Liver (tissue), 9 donors: ENCODE data around the gene MCTP1. TPM values are rescaled to one million over a fixed set of nuclear protein-coding genes. Genes with fewer than 3 reads are reported as not detected.

Experiments used
- DNase-seq: peaks from one replicate; pipeline ENCODE4 v3.0.0-alpha.2; 2017; ENCODE audit warnings: low spot score
- H3K27ac ChIP-seq, 2 donors: one replicate each; pipeline ENCODE4 v1.7.0; 2013; ENCODE audit warnings: inconsistent platforms in 2 of 2, low read length in 2 of 2, control low read depth in 1 of 2, low read depth in 1 of 2, mild to moderate bottlenecking in 1 of 2
- H3K27me3 ChIP-seq, 4 donors: one replicate each; pipeline versions ENCODE4 v1.6.1 to v1.7.0; 2013; ENCODE audit warnings: low read length in 3 of 4, inconsistent platforms in 1 of 4, mild to moderate bottlenecking in 1 of 4, moderate library complexity in 1 of 4; ENCODE audit not compliant: control insufficient read depth in 4 of 4, insufficient read depth in 4 of 4
- H3K36me3 ChIP-seq, 4 donors: one replicate each; pipeline versions ENCODE4 v1.6.1 to v1.7.0; 2013; ENCODE audit warnings: low read length in 3 of 4, mild to moderate bottlenecking in 3 of 4, low read depth in 1 of 4, moderate library complexity in 1 of 4; ENCODE audit not compliant: control insufficient read depth in 4 of 4, insufficient read depth in 3 of 4
- H3K4me1 ChIP-seq, 4 donors: one replicate each; pipeline versions ENCODE4 v1.6.1 to v1.7.0; 2013; ENCODE audit warnings: low read length in 3 of 4, mild to moderate bottlenecking in 3 of 4, moderate library complexity in 1 of 4; ENCODE audit not compliant: control insufficient read depth in 4 of 4, insufficient read depth in 4 of 4
- H3K4me3 ChIP-seq, 3 donors: one replicate each; pipeline versions ENCODE4 v1.6.1 to v1.7.0; 2013; ENCODE audit warnings: low read length in 3 of 3, control low read depth in 1 of 3, low read depth in 1 of 3, mild to moderate bottlenecking in 1 of 3
- H3K9ac ChIP-seq, 2 donors: one replicate each; pipeline ENCODE4 v1.7.0; 2013; ENCODE audit warnings: low read length in 2 of 2, mild to moderate bottlenecking in 2 of 2, moderate library complexity in 2 of 2, control low read depth in 1 of 2, low read depth in 1 of 2
- H3K9me3 ChIP-seq, 4 donors: one replicate each; pipeline versions ENCODE4 v1.6.1 to v1.7.0; 2013; ENCODE audit warnings: low read length in 3 of 4; ENCODE audit not compliant: control insufficient read depth in 4 of 4
- EGR1 ChIP-seq, 2 donors: IDR thresholded peaks; 2 replicates each; pipeline ENCODE4 v1.6.1; 2016 to 2018; ENCODE audit warnings: antibody characterized with exemption in 2 of 2, low read depth in 2 of 2
- FOXA1 ChIP-seq: IDR thresholded peaks from 2 replicates; pipeline ENCODE4 v1.6.1; 2016; ENCODE audit warnings: antibody characterized with exemption
- FOXA2 ChIP-seq: IDR thresholded peaks from 2 replicates; pipeline ENCODE4 v1.6.1; 2016; ENCODE audit warnings: antibody characterized with exemption
- GABPA ChIP-seq, 2 donors: IDR thresholded peaks in 1 of 2; conservative IDR thresholded peaks in 1 of 2; 2 replicates each; pipeline ENCODE4 v1.6.1; 2016; ENCODE audit warnings: antibody characterized with exemption in 2 of 2, mild to moderate bottlenecking in 1 of 2, moderate library complexity in 1 of 2
- HNF4A ChIP-seq, 2 donors: conservative IDR thresholded peaks; 2 replicates each; pipeline ENCODE4 v1.6.1; 2016; ENCODE audit warnings: antibody characterized with exemption in 2 of 2, mild to moderate bottlenecking in 2 of 2
- HNF4G ChIP-seq: IDR thresholded peaks from 2 replicates; pipeline ENCODE4 v1.6.1; 2016; ENCODE audit warnings: antibody characterized with exemption
- JUND ChIP-seq, 2 donors: IDR thresholded peaks; 2 replicates each; pipeline ENCODE4 v1.6.1; 2016; ENCODE audit warnings: antibody characterized with exemption in 2 of 2
- NR2F2 ChIP-seq: IDR thresholded peaks from 2 replicates; pipeline ENCODE4 v1.6.1; 2016; ENCODE audit warnings: antibody characterized with exemption
- RAD21 ChIP-seq, 2 donors: IDR thresholded peaks; 2 replicates each; pipeline ENCODE4 v1.6.1; 2016; ENCODE audit warnings: antibody characterized with exemption in 2 of 2, mild to moderate bottlenecking in 2 of 2
- RXRA ChIP-seq, 2 donors: IDR thresholded peaks; 2 replicates each; pipeline ENCODE4 v1.6.1; 2017 to 2018; ENCODE audit warnings: antibody characterized with exemption in 2 of 2, mild to moderate bottlenecking in 1 of 2
- SP1 ChIP-seq: IDR thresholded peaks from 2 replicates; pipeline ENCODE4 v1.6.1; 2018; ENCODE audit warnings: antibody characterized with exemption, mild to moderate bottlenecking
- TAF1 ChIP-seq: conservative IDR thresholded peaks from 2 replicates; pipeline ENCODE4 v1.6.1; 2016; ENCODE audit warnings: antibody characterized with exemption, mild to moderate bottlenecking
- YY1 ChIP-seq: IDR thresholded peaks from 2 replicates; pipeline ENCODE4 v1.6.1; 2016; ENCODE audit warnings: antibody characterized with exemption, mild to moderate bottlenecking
- WGBS: extraction: QIAGEN DNeasy Blood & Tissue Kit; methylation state at CpG from one replicate; pipeline ENCODE4 v1.1.7; 2013; 5-methylcytosine and 5-hydroxymethylcytosine counted together
- polyA plus RNA-seq, 2 donors: library from polyadenylated mRNA; stranded (reverse) in 1 of 2; unstranded in 1 of 2; fragments of 200-250 nt in 1 of 2; fragments of >200 nt in 1 of 2; fragmentation: Nextera tagmentation in 1 of 2; extraction: Ambion mirVana in 1 of 2; gene quantifications; one replicate each; pipeline versions ENCODE4 v1.2.1 to v1.2.3, GENCODE V29; 2013 to 2015
- total RNA-seq, 2 donors: library from RNA; depleted of rRNA; stranded (reverse); fragments of >200 nt; gene quantifications; one replicate each; pipeline ENCODE4 v1.2.3, GENCODE V29; 2014
- TF ChIP-seq, protein P1 (sequence below): IDR thresholded peaks from 2 replicates; pipeline ENCODE4 v1.6.1; 2016; ENCODE audit warnings: antibody characterized with exemption
- TF ChIP-seq, protein P2 (sequence below): IDR thresholded peaks from 2 replicates; pipeline ENCODE4 v1.6.1; 2016; ENCODE audit warnings: antibody characterized with exemption, mild to moderate bottlenecking
- TF ChIP-seq, protein P3 (sequence below): fragments of 150-350 bp; IDR thresholded peaks from 2 replicates; pipeline ENCODE4 v1.5.1; 2017; ENCODE audit warnings: improper control_type of control experiment, low read depth, low read length; ENCODE audit not compliant: missing input control
- TF ChIP-seq, protein P4 (sequence below): IDR thresholded peaks from 2 replicates; pipeline ENCODE4 v1.6.1; 2016; ENCODE audit warnings: antibody characterized with exemption
- TF ChIP-seq, protein P5 (sequence below): IDR thresholded peaks from 2 replicates; pipeline ENCODE4 v1.6.1; 2016; ENCODE audit warnings: antibody characterized with exemption
- donor health status: healthy.
- donor health status: healthy.
- donor health status: healthy.
- donor health status: healthy.
- donor health status: healthy.

Gene MCTP1
- total and polyA plus RNA-seq, 4 donors, result 0.67 to 7.6 (median 4.3) TPM

DNA sequence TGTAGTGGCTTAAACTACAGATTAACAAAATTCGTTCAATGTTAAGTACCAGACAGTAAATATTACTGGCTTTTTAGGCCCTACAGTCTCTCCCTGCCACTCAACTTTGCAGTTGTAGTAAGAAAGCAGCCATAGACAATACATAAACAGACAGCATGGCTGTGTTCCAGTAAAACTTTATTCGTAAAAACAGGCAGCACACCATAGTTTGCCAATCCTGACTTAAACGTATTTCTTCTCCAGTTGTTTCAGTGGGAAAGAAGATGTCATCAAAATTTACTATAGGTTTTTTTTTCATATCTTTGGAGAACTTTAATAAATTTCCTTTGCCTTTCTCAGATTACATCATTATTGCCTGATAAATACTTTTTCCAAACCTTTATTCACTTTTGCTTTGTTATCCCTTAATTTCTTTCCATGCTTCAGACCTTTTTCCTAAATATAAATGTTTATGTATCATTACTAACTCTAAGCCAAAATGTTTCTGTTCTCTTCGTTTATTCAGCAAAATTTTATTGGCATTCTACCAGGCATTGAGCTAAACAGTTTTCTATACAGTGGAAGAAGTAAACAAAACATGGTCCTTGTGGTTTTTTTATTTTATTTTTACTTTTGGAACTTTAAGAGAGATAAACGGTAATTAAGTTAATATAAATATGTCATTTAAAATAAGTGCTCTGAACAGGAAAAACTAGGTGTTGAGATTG, 601.9 kb downstream of the MCTP1 start:
- DNase-seq, result no peak
- H3K36me3 ChIP-seq, result no peaks in the 10 kb centered on the region
- WGBS, result 90% methylated on average over 5 of the region's 5 CpGs
- H3K4me3 ChIP-seq, result no peak overlapping the region
- no peak overlapping the region for H3K9ac ChIP-seq
- no peak overlapping the region for H3K27ac ChIP-seq
- no peaks in the 10 kb centered on the region for H3K4me1 ChIP-seq
- no peaks in the 10 kb centered on the region for H3K9me3 ChIP-seq
- no peaks in the 10 kb centered on the region for H3K27me3 ChIP-seq
- TF ChIP-seq, protein P1, sequence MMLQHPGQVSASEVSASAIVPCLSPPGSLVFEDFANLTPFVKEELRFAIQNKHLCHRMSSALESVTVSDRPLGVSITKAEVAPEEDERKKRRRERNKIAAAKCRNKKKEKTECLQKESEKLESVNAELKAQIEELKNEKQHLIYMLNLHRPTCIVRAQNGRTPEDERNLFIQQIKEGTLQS, result no peak
- TF ChIP-seq, protein P2, sequence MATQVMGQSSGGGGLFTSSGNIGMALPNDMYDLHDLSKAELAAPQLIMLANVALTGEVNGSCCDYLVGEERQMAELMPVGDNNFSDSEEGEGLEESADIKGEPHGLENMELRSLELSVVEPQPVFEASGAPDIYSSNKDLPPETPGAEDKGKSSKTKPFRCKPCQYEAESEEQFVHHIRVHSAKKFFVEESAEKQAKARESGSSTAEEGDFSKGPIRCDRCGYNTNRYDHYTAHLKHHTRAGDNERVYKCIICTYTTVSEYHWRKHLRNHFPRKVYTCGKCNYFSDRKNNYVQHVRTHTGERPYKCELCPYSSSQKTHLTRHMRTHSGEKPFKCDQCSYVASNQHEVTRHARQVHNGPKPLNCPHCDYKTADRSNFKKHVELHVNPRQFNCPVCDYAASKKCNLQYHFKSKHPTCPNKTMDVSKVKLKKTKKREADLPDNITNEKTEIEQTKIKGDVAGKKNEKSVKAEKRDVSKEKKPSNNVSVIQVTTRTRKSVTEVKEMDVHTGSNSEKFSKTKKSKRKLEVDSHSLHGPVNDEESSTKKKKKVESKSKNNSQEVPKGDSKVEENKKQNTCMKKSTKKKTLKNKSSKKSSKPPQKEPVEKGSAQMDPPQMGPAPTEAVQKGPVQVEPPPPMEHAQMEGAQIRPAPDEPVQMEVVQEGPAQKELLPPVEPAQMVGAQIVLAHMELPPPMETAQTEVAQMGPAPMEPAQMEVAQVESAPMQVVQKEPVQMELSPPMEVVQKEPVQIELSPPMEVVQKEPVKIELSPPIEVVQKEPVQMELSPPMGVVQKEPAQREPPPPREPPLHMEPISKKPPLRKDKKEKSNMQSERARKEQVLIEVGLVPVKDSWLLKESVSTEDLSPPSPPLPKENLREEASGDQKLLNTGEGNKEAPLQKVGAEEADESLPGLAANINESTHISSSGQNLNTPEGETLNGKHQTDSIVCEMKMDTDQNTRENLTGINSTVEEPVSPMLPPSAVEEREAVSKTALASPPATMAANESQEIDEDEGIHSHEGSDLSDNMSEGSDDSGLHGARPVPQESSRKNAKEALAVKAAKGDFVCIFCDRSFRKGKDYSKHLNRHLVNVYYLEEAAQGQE, result no peak
- TF ChIP-seq HNF4A (conservative IDR thresholded peaks at IDR 0.05) (no peak), NR2F2 (no peak), FOXA2 (no peak), FOXA1 (no peak), RXRA (IDR thresholded peaks at IDR 0.05) (no peak), JUND (IDR thresholded peaks at IDR 0.05) (no peak), RAD21 (IDR thresholded peaks at IDR 0.05) (no peak), TAF1 (no peak), HNF4G (no peak), EGR1 (IDR thresholded peaks at IDR 0.05; ENCODE audit: low read depth in 2 of 2) (no peak), GABPA (IDR thresholded peaks at IDR 0.05 in 1 of 2, conservative IDR thresholded peaks at IDR 0.05 in 1 of 2) (no peak), SP1 (no peak), YY1 (no peak)
- TF ChIP-seq, protein P3, sequence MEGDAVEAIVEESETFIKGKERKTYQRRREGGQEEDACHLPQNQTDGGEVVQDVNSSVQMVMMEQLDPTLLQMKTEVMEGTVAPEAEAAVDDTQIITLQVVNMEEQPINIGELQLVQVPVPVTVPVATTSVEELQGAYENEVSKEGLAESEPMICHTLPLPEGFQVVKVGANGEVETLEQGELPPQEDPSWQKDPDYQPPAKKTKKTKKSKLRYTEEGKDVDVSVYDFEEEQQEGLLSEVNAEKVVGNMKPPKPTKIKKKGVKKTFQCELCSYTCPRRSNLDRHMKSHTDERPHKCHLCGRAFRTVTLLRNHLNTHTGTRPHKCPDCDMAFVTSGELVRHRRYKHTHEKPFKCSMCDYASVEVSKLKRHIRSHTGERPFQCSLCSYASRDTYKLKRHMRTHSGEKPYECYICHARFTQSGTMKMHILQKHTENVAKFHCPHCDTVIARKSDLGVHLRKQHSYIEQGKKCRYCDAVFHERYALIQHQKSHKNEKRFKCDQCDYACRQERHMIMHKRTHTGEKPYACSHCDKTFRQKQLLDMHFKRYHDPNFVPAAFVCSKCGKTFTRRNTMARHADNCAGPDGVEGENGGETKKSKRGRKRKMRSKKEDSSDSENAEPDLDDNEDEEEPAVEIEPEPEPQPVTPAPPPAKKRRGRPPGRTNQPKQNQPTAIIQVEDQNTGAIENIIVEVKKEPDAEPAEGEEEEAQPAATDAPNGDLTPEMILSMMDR, result no peak
- TF ChIP-seq, protein P4, sequence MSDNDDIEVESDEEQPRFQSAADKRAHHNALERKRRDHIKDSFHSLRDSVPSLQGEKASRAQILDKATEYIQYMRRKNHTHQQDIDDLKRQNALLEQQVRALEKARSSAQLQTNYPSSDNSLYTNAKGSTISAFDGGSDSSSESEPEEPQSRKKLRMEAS, result no peak
- TF ChIP-seq, protein P5, sequence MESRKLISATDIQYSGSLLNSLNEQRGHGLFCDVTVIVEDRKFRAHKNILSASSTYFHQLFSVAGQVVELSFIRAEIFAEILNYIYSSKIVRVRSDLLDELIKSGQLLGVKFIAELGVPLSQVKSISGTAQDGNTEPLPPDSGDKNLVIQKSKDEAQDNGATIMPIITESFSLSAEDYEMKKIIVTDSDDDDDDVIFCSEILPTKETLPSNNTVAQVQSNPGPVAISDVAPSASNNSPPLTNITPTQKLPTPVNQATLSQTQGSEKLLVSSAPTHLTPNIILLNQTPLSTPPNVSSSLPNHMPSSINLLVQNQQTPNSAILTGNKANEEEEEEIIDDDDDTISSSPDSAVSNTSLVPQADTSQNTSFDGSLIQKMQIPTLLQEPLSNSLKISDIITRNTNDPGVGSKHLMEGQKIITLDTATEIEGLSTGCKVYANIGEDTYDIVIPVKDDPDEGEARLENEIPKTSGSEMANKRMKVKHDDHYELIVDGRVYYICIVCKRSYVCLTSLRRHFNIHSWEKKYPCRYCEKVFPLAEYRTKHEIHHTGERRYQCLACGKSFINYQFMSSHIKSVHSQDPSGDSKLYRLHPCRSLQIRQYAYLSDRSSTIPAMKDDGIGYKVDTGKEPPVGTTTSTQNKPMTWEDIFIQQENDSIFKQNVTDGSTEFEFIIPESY, result no peak
